ENCODE results near the gene DOK4. TPM values are rescaled to one million over a fixed set of nuclear protein-coding genes. Genes with fewer than 3 reads are reported as not detected.

The DOK4 gene
- total and polyA plus RNA-seq, 2 of the 8 experiments (the other 6 are each of a cell fraction or from before 2014, with no cell fraction given) = 24.0 to 28.9 TPM

DNA sequence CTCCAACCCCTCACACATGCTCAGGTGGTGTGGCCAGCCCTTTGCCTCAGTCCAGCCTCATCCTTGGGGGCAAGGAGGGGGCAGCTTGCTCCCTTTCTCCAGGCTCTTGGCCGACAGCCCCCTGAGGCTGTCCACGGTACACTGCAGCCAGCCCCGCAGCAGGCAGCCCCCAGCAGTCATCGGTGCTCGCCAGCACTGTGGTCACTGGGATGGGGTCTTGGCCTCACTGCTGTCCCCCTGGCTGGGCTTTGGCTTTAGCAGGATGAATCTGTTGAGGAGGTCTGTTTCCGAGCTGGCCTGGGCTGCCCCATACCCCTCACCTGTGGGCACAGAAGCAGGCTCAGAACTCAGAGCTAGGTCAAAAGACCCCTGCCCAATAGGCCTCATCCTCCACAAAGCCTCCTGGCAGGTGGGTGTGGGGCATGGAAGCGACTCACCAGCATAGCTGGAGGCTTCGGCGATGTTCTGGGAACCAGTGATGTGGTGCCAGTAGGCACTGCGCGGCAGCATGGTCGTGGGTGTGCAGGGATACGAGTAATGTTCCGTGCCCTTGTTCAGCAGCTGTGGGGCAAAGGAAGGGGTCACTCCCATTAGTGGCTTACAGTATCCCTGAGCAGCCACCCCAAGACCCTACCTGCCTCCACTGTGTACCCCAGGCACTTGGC lies 13.0 kb downstream of the DOK4 start:
- CTCF ChIA-PET (ENCODE audit: partially characterized antibody) = interaction anchor here (0.6 to 15.0 kb wide), 7 partner anchors 12 to 172 kb away, joined by 3 to 210 read pairs (median 4); partner anchors contain the start of gene POLR2C

More for the DNA sequence above, 13.0 kb downstream of the DOK4 start:
- H3K4ac ChIP-seq (replicated peaks; ENCODE audit: insufficient read length, low read depth, low read length) = no peak overlapping the region
- peak overlapping the region in 1 of 2 experiments; percentile 15; a peak in 1 of 4 replicates for H3K4me2 ChIP-seq (ENCODE audit: insufficient read depth in 1 of 2, low read depth in 2 of 2, low read length in 2 of 2)
- no peaks in the 10 kb centered on the region for H3K9me3 ChIP-seq (ENCODE audit: insufficient read depth in 2 of 2, low read depth in 1 of 2, low read length in 1 of 2)
- no peak overlapping the region for H3K4me3 ChIP-seq (ENCODE audit: extremely low read depth in 1 of 4, insufficient read depth in 2 of 4, low read depth in 3 of 4, low read length in 4 of 4)
- 0 out of 2 replicates have a peak, but pooled peaks cover 3% of the 10 kb centered on the region for H3K79me1 ChIP-seq (ENCODE audit: low read depth, low read length)
- H2BK20ac ChIP-seq (ENCODE audit: low read length) = no peak overlapping the region; the same call in 1 of the 2 replicates
- no peak overlapping the region for H2BK120ac ChIP-seq (replicated peaks; ENCODE audit: low read depth, low read length)
- no peaks in the 10 kb centered on the region; a peak in 1 of 7 replicates for H3K27me3 ChIP-seq (replicated peaks in 1 of 4; ENCODE audit: control insufficient read depth in 3 of 4, extremely low read depth in 1 of 4, insufficient read depth in 3 of 4, low read length in 3 of 4)
- H3K18ac ChIP-seq (ENCODE audit: extremely low read depth, low read length) = no peak overlapping the region
- H3K23ac ChIP-seq (ENCODE audit: insufficient read length) = no peak overlapping the region
- H4K91ac ChIP-seq (replicated peaks; ENCODE audit: insufficient read length, low read length) = peak overlapping the region; percentile 17
- H3K4me1 ChIP-seq (replicated peaks in 1 of 4; ENCODE audit: control insufficient read depth in 3 of 4, insufficient read depth in 4 of 4, low read length in 3 of 4) = peaks cover 10 to 54% (median 43%) of the 10 kb centered on the region in 4 experiments
- FAIRE-seq (no peak), DNase-seq (ENCODE audit: low read depth in 1 of 2, low spot score in 2 of 2) (no peak)
- peak overlapping the region; percentile 88; the same call in 1 of the 2 replicates for H2BK12ac ChIP-seq (ENCODE audit: low read depth, low read length)
- POLR2A ChIA-PET (ENCODE audit: partially characterized antibody) = interaction anchor here (0.9 to 10.3 kb wide), 9 partner anchors 8 to 61 kb away, joined by 3 to 67 read pairs (median 5); partner anchors contain the start of genes DOK4 and POLR2C
- no peak overlapping the region for H2AFZ ChIP-seq (ENCODE audit: low read length)
- no peak overlapping the region; the same call in 1 of the 2 replicates for H3K27ac ChIP-seq (ENCODE audit: low read depth, low read length)
- H3K23me2 ChIP-seq (ENCODE audit: low read depth, low read length) = no peaks in the 10 kb centered on the region; the same call in 1 of the 2 replicates
- H3K36me3 ChIP-seq (ENCODE audit: control insufficient read depth in 2 of 4, insufficient read depth in 4 of 4, low read length in 3 of 4) = peaks cover 16 to 44% (median 31%) of the 10 kb centered on the region in 4 experiments
- no peak overlapping the region for H4K5ac ChIP-seq (ENCODE audit: insufficient read length, low read depth, low read length)
- H3K79me2 ChIP-seq (ENCODE audit: control insufficient read depth in 1 of 2, insufficient read depth in 2 of 2, low read length in 2 of 2) = no peaks in the 10 kb centered on the region
- 0 out of 2 replicates have a peak overlapping the region, but pooled peaks have one; percentile 0 for H2BK15ac ChIP-seq (ENCODE audit: low read length)
- WGBS, 2 experiments (ENCODE audit: extremely low coverage in 1 of 2, insufficient coverage in 1 of 2, insufficient read length in 1 of 2, insufficient replicate concordance in 2 of 2, low coverage in 1 of 2, low lambda C conversion rate in 2 of 2, missing lambda C conversion rate in 1 of 2) = 91% methylated on average over 12 of the region's 14 CpGs; no CpG with 5 or more reads in 1 of the 2 experiments
- 0 out of 2 replicates have a peak overlapping the region, but pooled peaks have one; percentile 10 for H2BK5ac ChIP-seq (ENCODE audit: low read depth, low read length)
- H4K20me1 ChIP-seq (replicated peaks in 1 of 2; ENCODE audit: control insufficient read depth in 1 of 2, insufficient read depth in 2 of 2, low read length in 2 of 2) = peaks cover 3% of the 10 kb centered on the region in 2 experiments
- no peak overlapping the region for H2AK5ac ChIP-seq (ENCODE audit: low read depth, low read length)
- H3K56ac ChIP-seq (replicated peaks; ENCODE audit: insufficient read length, low read depth, low read length) = no peak overlapping the region
- H4K8ac ChIP-seq (ENCODE audit: extremely low read depth, insufficient read depth, low read length) = 0 out of 2 replicates have a peak overlapping the region, but pooled peaks have one; percentile 29
- TF ChIP-seq TAF1 (IDR thresholded peaks at IDR 0.05; ENCODE audit: low read depth, low read length) = no peak
- TF ChIP-seq EP300 (IDR thresholded peaks at IDR 0.05; ENCODE audit: borderline replicate concordance in 1 of 2, low read depth in 2 of 2, low read length in 2 of 2) = no peak
- no peak for TF ChIP-seq RXRA (IDR thresholded peaks at IDR 0.05; ENCODE audit: insufficient read depth, low read depth, low read length)
- no peak for TF ChIP-seq JUND (IDR thresholded peaks at IDR 0.05; ENCODE audit: low read length)
- TF ChIP-seq BACH1 (IDR thresholded peaks at IDR 0.05; ENCODE audit: low read length) = no peak
- no peak for TF ChIP-seq FOSL1 (IDR thresholded peaks at IDR 0.05; ENCODE audit: insufficient read depth, low read depth, low read length)
- no peak overlapping the region for H3K14ac ChIP-seq (ENCODE audit: insufficient read length)
- no peak overlapping the region for H3K9ac ChIP-seq (replicated peaks in 1 of 4; ENCODE audit: extremely low read depth in 1 of 4, low read depth in 3 of 4, low read length in 3 of 4)

Measured in H1 (cell line).